ENCODE results near the gene MYCBP. TPM values are rescaled to one million over a fixed set of nuclear protein-coding genes. Genes with fewer than 3 reads are reported as not detected.
"Not testable (repeated sequence)": the region's sequence is repeated elsewhere in the genome, so short reads cannot be mapped to it uniquely, and the experiment has no call there.

The MYCBP gene
- total RNA-seq, 4 donors from 2014 or later, result 10.7 to 38.7 (median 17.7) TPM

DNA sequence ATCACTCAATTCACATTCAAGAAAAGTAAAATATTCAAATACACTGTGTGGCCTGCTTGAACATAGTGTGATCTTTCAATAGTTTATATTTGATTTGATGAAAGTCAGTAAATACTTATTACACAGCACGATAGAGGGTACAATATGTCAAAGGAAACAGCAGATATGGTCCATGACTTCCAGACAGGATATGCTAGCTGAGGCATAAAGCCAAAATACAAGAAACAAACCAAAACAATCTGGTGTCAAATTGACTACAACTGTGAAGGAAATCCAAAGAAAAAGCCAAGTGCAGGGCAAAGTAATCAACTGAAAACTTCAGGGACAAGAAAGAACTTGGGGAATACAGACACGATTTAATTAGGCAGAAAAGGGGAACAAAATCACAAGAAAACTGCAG lies 32.9 kb downstream of the MYCBP start:
- no peak for DNase-seq
- Histone ChIP-seq H3K27ac (no peak overlapping the region), H3K9me3 (no peaks in the 10 kb centered on the region), H3K36me3 (no peaks in the 10 kb centered on the region), H3K4me1 (no peaks in the 10 kb centered on the region), H3K27me3 (no peaks in the 10 kb centered on the region), H3K4me3 (no peak overlapping the region)
- TF ChIP-seq, protein P1, sequence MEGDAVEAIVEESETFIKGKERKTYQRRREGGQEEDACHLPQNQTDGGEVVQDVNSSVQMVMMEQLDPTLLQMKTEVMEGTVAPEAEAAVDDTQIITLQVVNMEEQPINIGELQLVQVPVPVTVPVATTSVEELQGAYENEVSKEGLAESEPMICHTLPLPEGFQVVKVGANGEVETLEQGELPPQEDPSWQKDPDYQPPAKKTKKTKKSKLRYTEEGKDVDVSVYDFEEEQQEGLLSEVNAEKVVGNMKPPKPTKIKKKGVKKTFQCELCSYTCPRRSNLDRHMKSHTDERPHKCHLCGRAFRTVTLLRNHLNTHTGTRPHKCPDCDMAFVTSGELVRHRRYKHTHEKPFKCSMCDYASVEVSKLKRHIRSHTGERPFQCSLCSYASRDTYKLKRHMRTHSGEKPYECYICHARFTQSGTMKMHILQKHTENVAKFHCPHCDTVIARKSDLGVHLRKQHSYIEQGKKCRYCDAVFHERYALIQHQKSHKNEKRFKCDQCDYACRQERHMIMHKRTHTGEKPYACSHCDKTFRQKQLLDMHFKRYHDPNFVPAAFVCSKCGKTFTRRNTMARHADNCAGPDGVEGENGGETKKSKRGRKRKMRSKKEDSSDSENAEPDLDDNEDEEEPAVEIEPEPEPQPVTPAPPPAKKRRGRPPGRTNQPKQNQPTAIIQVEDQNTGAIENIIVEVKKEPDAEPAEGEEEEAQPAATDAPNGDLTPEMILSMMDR (IDR thresholded peaks at IDR 0.05), result no peak
- no peak for TF ChIP-seq POLR2A (IDR thresholded peaks at IDR 0.05)
- intact Hi-C loops (cut with DNase I; ENCODE audit: low total_unique reads), result no loop called here

- Histone ChIP-seq H3K36me3 (no peaks in the 10 kb centered on the region), H3K4me3 (no peak overlapping the region), H3K27ac (no peak overlapping the region), H3K9me3 (no peaks in the 10 kb centered on the region), H3K27me3 (no peaks in the 10 kb centered on the region), H3K4me1 (no peaks in the 10 kb centered on the region)
- no peak for DNase-seq
- intact Hi-C loops (cut with DNase I; ENCODE audit: low total_unique reads), result no loop called here
- TF ChIP-seq, protein P1 (IDR thresholded peaks at IDR 0.05), result no peak
- no peak for TF ChIP-seq POLR2A (IDR thresholded peaks at IDR 0.05)
Observed at GRCh38 chr1:38839363-38839762, 33.8 kb downstream of the MYCBP start.

DNA sequence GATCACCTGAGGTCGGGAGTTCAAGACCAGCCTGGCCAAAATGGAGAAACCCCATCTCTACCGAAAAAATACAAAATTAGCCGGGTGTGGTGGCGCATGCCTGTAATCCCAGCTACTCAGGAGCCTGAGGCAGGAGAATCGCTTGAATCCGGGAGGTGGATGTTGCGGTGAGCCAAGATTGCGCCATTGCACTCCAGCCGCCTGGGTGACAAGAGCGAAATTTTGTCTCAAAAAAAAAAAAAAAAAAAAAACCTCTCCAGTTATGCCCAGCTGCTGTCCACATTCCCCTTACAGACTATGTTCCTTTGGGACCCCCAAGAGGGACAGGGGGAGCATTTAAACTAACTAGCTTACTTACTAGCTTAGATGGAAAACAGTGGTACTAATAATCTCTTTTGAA lies 36.8 kb downstream of the MYCBP start:
- H3K4me1 ChIP-seq; H3K36me3 ChIP-seq; H3K4me3 ChIP-seq; H3K27ac ChIP-seq; intact Hi-C loops (cut with DNase I; ENCODE audit: low total_unique reads); H3K9me3 ChIP-seq; H3K27me3 ChIP-seq; DNase-seq: not testable (repeated sequence)

DNA sequence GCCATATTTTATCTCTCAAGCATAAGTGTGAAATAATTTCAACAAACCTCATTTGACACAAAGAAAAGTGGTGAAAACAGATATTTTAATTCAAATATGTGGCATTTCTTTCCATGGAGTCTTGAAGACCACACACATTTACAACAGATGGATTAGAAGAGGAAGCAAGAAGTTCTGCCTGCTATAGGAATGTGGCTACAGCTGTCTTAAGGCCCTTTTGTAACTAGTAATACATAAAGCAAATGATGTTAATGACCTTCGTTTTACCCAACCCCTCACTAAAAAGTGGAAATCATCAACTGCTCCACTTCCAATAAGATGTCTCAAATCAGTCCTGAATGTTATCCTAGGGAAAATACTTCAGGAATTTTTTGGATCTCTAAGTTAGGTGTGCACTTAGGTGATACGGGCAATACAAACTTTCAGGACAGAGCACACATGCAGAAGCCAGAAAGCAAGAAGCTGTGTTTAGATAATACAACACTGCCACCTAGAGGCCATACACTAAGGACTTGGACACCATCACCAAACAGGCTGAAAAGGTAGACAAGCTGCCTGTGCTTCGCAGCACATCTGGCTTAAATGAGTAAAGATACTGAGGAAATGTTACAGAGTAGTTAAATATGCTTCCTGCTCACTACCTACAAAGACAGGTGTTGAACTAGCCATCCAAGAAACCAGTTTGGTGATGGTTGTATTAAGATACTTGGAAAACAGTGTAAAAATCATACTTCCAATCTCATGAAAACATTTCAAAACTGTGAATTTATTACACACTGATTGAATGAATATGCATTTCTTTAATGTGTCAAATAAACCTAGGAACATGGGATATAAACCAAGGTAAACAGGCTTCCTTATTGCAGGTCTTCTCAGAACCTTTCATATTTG lies 38.0 kb downstream of the MYCBP start:
- TF ChIP-seq, protein P1 (IDR thresholded peaks at IDR 0.05), result peak; percentile 54 to 82 (median 77)
- no peak for TF ChIP-seq POLR2A (IDR thresholded peaks at IDR 0.05)
- Histone ChIP-seq H3K4me3 (no peak overlapping the region), H3K4me1 (no peaks in the 10 kb centered on the region), H3K27me3 (no peaks in the 10 kb centered on the region), H3K9me3 (no peaks in the 10 kb centered on the region), H3K27ac (no peak overlapping the region), H3K36me3 (no peaks in the 10 kb centered on the region)
- intact Hi-C loops (cut with DNase I; ENCODE audit: low total_unique reads), result no loop called here
- peak in 1 of 2 donors; percentile 34 for DNase-seq

DNA sequence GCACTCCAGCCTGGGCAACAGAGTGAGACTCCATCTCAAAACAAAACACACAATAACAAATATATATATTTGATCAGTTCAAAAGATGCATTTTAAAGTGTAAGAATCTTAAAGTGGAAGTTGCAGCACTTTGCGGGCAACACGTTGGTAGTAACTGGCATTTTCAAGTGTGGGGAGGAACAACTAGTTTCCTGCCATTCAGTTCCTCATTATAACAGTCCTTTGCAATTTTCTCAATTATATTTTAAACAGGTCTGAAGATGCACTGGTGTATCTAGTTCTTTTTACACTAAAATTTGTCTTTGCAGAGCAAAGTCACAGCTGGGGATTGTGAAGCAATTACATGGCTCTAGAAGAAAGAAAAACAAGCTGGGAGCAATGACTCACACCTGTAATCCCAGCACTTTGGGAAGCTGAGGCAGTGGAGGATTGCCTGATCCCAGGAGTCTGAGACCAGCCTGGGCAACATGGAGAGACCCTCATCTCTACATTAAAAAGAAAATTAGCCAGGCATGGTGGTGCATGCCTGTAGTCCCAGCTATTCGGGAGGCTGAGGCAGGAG lies 38.8 kb downstream of the MYCBP start:
- no peaks in the 10 kb centered on the region for H3K4me1 ChIP-seq
- no peak for DNase-seq
- TF ChIP-seq POLR2A (IDR thresholded peaks at IDR 0.05), result no peak
- TF ChIP-seq, protein P1 (IDR thresholded peaks at IDR 0.05), result no peak
- intact Hi-C loops (cut with DNase I; ENCODE audit: low total_unique reads), result no loop called here
- no peak overlapping the region for H3K27ac ChIP-seq
- H3K4me3 ChIP-seq, result no peak overlapping the region
- H3K9me3 ChIP-seq, result no peaks in the 10 kb centered on the region
- H3K27me3 ChIP-seq, result no peaks in the 10 kb centered on the region
- H3K36me3 ChIP-seq, result no peaks in the 10 kb centered on the region

All from uterus (tissue), 4 donors.